K562 (cell line): ENCODE results near the gene FAM171A1. TPM values are rescaled to one million over a fixed set of nuclear protein-coding genes. Genes with fewer than 3 reads are reported as not detected.

Experiments used
- ARNT ChIP-seq, 2 experiments: fragments of 450-650 bp; IDR thresholded peaks; 2 replicates each; pipeline ENCODE4 v1.6.1; 2016; ENCODE audit warnings: mild to moderate bottlenecking in 1 of 2
- CEBPG ChIP-seq, 3 experiments: fragments of 200-800 bp in 1 of 3; sonication (Bioruptor generic) in 1 of 3; sonication (generic) in 1 of 3; formaldehyde crosslinking in 1 of 3; IDR thresholded peaks in 2 of 3; conservative IDR thresholded peaks in 1 of 3; 2 replicates each; pipeline versions ENCODE4 v1.6.1 to v1.8.0; 2016 to 2022; ENCODE audit warnings: missing compliant biosample characterization in 2 of 3, missing genetic modification characterization in 2 of 3, mild to moderate bottlenecking in 1 of 3, missing genetic modification reagents in 1 of 3
- CHCHD3 ChIP-seq: fragments of 250-450 bp; sonication (Bioruptor Pico); IDR thresholded peaks from 2 replicates; pipeline ENCODE4 v2.1.2; 2022; ENCODE audit warnings: mild to moderate bottlenecking
- ELF2 ChIP-seq: fragments of 250-450 bp; sonication (Bioruptor Pico); IDR thresholded peaks from 2 replicates; pipeline ENCODE4 v1.5.0; 2021; ENCODE audit warnings: mild to moderate bottlenecking
- GTF2F1 ChIP-seq: IDR thresholded peaks from 2 replicates; pipeline ENCODE4 v1.6.1; 2011; ENCODE audit warnings: low read depth, low read length, improper control_type of control experiment
- HDAC8 ChIP-seq: fragments of 450-650 bp; IDR thresholded peaks from 2 replicates; pipeline ENCODE4 v1.6.1; 2016; ENCODE audit warnings: mild to moderate bottlenecking, missing genetic modification characterization, moderate library complexity, missing compliant biosample characterization
- LARP7 ChIP-seq: fragments of 450-650 bp; IDR thresholded peaks from 2 replicates; pipeline ENCODE4 v1.6.1; 2016
- MXI1 ChIP-seq: IDR thresholded peaks from 2 replicates; pipeline ENCODE4 v1.6.1; 2011; ENCODE audit warnings: low read depth, mild to moderate bottlenecking, improper control_type of control experiment, low read length
- POLR3G ChIP-seq: IDR thresholded peaks from 2 replicates; pipeline ENCODE4 v1.6.1; 2011; ENCODE audit not compliant: insufficient read length, insufficient replicate concordance; ENCODE audit errors: extremely low read depth
- PRPF4 ChIP-seq: fragments of 200-400 bp; formaldehyde crosslinking; IDR thresholded peaks from one replicate; pipeline ENCODE4 v1.6.1; 2017; ENCODE audit warnings: low read length, low read depth, mild to moderate bottlenecking; ENCODE audit not compliant: insufficient read depth, poor library complexity, severe bottlenecking
- RBM22 ChIP-seq: fragments of 200-400 bp; formaldehyde crosslinking; IDR thresholded peaks from 2 replicates; pipeline ENCODE4 v1.6.1; 2018; ENCODE audit warnings: low read length, low read depth; ENCODE audit not compliant: poor library complexity, severe bottlenecking
- SMARCA4 ChIP-seq: fragments of 450-650 bp; IDR thresholded peaks from 2 replicates; pipeline ENCODE4 v1.6.1; 2016
- TCF7L2 ChIP-seq: fragments of 150-350 bp; IDR thresholded peaks from 2 replicates; pipeline ENCODE4 v1.6.1; 2016; ENCODE audit warnings: low read depth, mild to moderate bottlenecking, low read length, moderate library complexity
- ZNF263 ChIP-seq: sonication (generic); formaldehyde crosslinking; IDR thresholded peaks from 2 replicates; pipeline ENCODE4 v1.8.0; 2022; ENCODE audit warnings: mild to moderate bottlenecking, missing genetic modification reagents, borderline replicate concordance
- ZNF431 ChIP-seq: sonication (generic); formaldehyde crosslinking; IDR thresholded peaks from 2 replicates; pipeline ENCODE4 v1.8.0; 2022; ENCODE audit warnings: mild to moderate bottlenecking, missing genetic modification reagents
- polyA plus RNA-seq, 8 experiments: library from polyadenylated mRNA; depleted of rRNA in 4 of 8; stranded (reverse) in 5 of 8; unstranded in 3 of 8; fragments of >200 nt; fragmentation: Nextera tagmentation in 2 of 8; fragmentation: Illumina TruSeq in 1 of 8; extraction: Ambion mirVana in 2 of 8; extraction: Trizol in 1 of 8; gene quantifications; 2 replicates each; pipeline versions ENCODE4 v1.2.1 to v1.2.3, GENCODE V29; 2011 to 2014; ENCODE audit warnings: inconsistent platforms in 1 of 8, missing spikeins in 1 of 8
- total RNA-seq, 7 experiments: library from RNA; depleted of rRNA in 6 of 7; stranded (reverse); fragments of >200 nt in 6 of 7; fragmentation: Illumina TruSeq in 2 of 7; extraction: Trizol in 2 of 7; gene quantifications; 2 replicates each; pipeline versions ENCODE4 v1.2.1 to v1.2.3, GENCODE V29; 2011 to 2021; ENCODE audit warnings: low replicate concordance in 1 of 7
- TF ChIP-seq, protein P1 (sequence below): fragments of 450-650 bp; IDR thresholded peaks from 2 replicates; pipeline ENCODE4 v1.6.1; 2016; ENCODE audit warnings: mild to moderate bottlenecking, moderate library complexity
- TF ChIP-seq, protein P2 (sequence below): fragments of 450-650 bp; formaldehyde crosslinking; IDR thresholded peaks from 2 replicates; pipeline ENCODE4 v1.4.0; 2022; ENCODE audit warnings: missing genetic modification characterization

FAM171A1 gene
- total and polyA plus RNA-seq, 9 of the 15 experiments (the other 6 are each of a cell fraction or from before 2014, with no cell fraction given) = 0.51 to 8.2 (median 4.8) TPM

- TF ChIP-seq, protein P1, sequence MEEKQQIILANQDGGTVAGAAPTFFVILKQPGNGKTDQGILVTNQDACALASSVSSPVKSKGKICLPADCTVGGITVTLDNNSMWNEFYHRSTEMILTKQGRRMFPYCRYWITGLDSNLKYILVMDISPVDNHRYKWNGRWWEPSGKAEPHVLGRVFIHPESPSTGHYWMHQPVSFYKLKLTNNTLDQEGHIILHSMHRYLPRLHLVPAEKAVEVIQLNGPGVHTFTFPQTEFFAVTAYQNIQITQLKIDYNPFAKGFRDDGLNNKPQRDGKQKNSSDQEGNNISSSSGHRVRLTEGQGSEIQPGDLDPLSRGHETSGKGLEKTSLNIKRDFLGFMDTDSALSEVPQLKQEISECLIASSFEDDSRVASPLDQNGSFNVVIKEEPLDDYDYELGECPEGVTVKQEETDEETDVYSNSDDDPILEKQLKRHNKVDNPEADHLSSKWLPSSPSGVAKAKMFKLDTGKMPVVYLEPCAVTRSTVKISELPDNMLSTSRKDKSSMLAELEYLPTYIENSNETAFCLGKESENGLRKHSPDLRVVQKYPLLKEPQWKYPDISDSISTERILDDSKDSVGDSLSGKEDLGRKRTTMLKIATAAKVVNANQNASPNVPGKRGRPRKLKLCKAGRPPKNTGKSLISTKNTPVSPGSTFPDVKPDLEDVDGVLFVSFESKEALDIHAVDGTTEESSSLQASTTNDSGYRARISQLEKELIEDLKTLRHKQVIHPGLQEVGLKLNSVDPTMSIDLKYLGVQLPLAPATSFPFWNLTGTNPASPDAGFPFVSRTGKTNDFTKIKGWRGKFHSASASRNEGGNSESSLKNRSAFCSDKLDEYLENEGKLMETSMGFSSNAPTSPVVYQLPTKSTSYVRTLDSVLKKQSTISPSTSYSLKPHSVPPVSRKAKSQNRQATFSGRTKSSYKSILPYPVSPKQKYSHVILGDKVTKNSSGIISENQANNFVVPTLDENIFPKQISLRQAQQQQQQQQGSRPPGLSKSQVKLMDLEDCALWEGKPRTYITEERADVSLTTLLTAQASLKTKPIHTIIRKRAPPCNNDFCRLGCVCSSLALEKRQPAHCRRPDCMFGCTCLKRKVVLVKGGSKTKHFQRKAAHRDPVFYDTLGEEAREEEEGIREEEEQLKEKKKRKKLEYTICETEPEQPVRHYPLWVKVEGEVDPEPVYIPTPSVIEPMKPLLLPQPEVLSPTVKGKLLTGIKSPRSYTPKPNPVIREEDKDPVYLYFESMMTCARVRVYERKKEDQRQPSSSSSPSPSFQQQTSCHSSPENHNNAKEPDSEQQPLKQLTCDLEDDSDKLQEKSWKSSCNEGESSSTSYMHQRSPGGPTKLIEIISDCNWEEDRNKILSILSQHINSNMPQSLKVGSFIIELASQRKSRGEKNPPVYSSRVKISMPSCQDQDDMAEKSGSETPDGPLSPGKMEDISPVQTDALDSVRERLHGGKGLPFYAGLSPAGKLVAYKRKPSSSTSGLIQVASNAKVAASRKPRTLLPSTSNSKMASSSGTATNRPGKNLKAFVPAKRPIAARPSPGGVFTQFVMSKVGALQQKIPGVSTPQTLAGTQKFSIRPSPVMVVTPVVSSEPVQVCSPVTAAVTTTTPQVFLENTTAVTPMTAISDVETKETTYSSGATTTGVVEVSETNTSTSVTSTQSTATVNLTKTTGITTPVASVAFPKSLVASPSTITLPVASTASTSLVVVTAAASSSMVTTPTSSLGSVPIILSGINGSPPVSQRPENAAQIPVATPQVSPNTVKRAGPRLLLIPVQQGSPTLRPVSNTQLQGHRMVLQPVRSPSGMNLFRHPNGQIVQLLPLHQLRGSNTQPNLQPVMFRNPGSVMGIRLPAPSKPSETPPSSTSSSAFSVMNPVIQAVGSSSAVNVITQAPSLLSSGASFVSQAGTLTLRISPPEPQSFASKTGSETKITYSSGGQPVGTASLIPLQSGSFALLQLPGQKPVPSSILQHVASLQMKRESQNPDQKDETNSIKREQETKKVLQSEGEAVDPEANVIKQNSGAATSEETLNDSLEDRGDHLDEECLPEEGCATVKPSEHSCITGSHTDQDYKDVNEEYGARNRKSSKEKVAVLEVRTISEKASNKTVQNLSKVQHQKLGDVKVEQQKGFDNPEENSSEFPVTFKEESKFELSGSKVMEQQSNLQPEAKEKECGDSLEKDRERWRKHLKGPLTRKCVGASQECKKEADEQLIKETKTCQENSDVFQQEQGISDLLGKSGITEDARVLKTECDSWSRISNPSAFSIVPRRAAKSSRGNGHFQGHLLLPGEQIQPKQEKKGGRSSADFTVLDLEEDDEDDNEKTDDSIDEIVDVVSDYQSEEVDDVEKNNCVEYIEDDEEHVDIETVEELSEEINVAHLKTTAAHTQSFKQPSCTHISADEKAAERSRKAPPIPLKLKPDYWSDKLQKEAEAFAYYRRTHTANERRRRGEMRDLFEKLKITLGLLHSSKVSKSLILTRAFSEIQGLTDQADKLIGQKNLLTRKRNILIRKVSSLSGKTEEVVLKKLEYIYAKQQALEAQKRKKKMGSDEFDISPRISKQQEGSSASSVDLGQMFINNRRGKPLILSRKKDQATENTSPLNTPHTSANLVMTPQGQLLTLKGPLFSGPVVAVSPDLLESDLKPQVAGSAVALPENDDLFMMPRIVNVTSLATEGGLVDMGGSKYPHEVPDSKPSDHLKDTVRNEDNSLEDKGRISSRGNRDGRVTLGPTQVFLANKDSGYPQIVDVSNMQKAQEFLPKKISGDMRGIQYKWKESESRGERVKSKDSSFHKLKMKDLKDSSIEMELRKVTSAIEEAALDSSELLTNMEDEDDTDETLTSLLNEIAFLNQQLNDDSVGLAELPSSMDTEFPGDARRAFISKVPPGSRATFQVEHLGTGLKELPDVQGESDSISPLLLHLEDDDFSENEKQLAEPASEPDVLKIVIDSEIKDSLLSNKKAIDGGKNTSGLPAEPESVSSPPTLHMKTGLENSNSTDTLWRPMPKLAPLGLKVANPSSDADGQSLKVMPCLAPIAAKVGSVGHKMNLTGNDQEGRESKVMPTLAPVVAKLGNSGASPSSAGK = no peak
- TF ChIP-seq PRPF4 = no peak
- TF ChIP-seq RBM22 = no peak
- no peak for TF ChIP-seq POLR3G
- no peak for TF ChIP-seq ELF2 (CRISPR knock-in tag)
- no peak for TF ChIP-seq CHCHD3 (CRISPR knock-in tag)
- no peak for TF ChIP-seq SMARCA4
- no peak for TF ChIP-seq GTF2F1
- no peak for TF ChIP-seq ZNF431 (CRISPR knock-in tag)
- no peak for TF ChIP-seq TCF7L2
- no peak; the same call in 1 of the 2 replicates for TF ChIP-seq MXI1
- TF ChIP-seq ZNF263 (CRISPR knock-in tag) = no peak
- TF ChIP-seq LARP7 = no peak
- no peak for TF ChIP-seq HDAC8 (tag)
- no peak for TF ChIP-seq CEBPG (CRISPR knock-in tag; IDR thresholded peaks at IDR 0.05)
- TF ChIP-seq CEBPG (tag; conservative IDR thresholded peaks at IDR 0.05 in 1 of 2, IDR thresholded peaks at IDR 0.05 in 1 of 2) = no peak
- TF ChIP-seq, protein P2, sequence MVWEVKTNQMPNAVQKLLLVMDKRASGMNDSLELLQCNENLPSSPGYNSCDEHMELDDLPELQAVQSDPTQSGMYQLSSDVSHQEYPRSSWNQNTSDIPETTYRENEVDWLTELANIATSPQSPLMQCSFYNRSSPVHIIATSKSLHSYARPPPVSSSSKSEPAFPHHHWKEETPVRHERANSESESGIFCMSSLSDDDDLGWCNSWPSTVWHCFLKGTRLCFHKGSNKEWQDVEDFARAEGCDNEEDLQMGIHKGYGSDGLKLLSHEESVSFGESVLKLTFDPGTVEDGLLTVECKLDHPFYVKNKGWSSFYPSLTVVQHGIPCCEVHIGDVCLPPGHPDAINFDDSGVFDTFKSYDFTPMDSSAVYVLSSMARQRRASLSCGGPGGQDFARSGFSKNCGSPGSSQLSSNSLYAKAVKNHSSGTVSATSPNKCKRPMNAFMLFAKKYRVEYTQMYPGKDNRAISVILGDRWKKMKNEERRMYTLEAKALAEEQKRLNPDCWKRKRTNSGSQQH (CRISPR knock-in tag) = no peak
- no peak for TF ChIP-seq ARNT (IDR thresholded peaks at IDR 0.05)
Measured at GRCh38 chr10:15168291-15168785, 202.8 kb downstream of the FAM171A1 start, which contains the start of gene NMT2 (continued).
